HG03565 (cell line): ENCODE measurements around the gene IGF1R.
"Not testable (repeated sequence)": the region's sequence is repeated elsewhere in the genome, so short reads cannot be mapped to it uniquely, and the experiment has no call there.

Experiments
- ATAC-seq: cut with Tn5 transposase; IDR thresholded peaks from one replicate; pipeline ENCODE4 v1.9.1; 2021; ENCODE audit warnings: mild to moderate bottlenecking, moderate library complexity; ENCODE audit not compliant: unreplicated experiment

Gene IGF1R

GRCh38 chr15:98953968-98954367, 305.6 kb downstream of the IGF1R start:
- no peak for ATAC-seq

- no peak for ATAC-seq
Observed at GRCh38 chr15:98954411-98954810, 306.1 kb downstream of the IGF1R start.

- ATAC-seq, result no peak
Observed at GRCh38 chr15:98955331-98955730, 307.0 kb downstream of the IGF1R start.

GRCh38 chr15:98955961-98956723, 307.8 kb downstream of the IGF1R start:
- ATAC-seq, result no peak

GRCh38 chr15:98956796-98957553, 308.6 kb downstream of the IGF1R start:
- ATAC-seq, result no peak

GRCh38 chr15:98957655-98958054, 309.3 kb downstream of the IGF1R start:
- no peak for ATAC-seq

GRCh38 chr15:98958076-98958475, 309.7 kb downstream of the IGF1R start:
- no peak for ATAC-seq

GRCh38 chr15:98958918-98959639, 310.7 kb downstream of the IGF1R start:
- ATAC-seq, result no peak

- no peak for ATAC-seq
Observed at GRCh38 chr15:98959640-98960007, 311.3 kb downstream of the IGF1R start.

- no peak for ATAC-seq
Observed at GRCh38 chr15:98960555-98961050, 312.3 kb downstream of the IGF1R start.

GRCh38 chr15:98963444-98963843, 315.1 kb downstream of the IGF1R start:
- ATAC-seq, result no peak

GRCh38 chr15:98964466-98965133, 316.3 kb downstream of the IGF1R start:
- ATAC-seq, result no peak

- not testable (repeated sequence) for ATAC-seq
Observed at GRCh38 chr15:98965134-98965491, 316.8 kb downstream of the IGF1R start.

GRCh38 chr15:98965597-98965996, 317.3 kb downstream of the IGF1R start:
- no peak for ATAC-seq

GRCh38 chr15:98966091-98966787, 317.9 kb downstream of the IGF1R start:
- ATAC-seq, result no peak

- ATAC-seq, result no peak
Observed at GRCh38 chr15:98967096-98967495, 318.8 kb downstream of the IGF1R start.

- no peak for ATAC-seq
Observed at GRCh38 chr15:98967916-98968315, 319.6 kb downstream of the IGF1R start.

- ATAC-seq, result no peak
Observed at GRCh38 chr15:98968576-98968975, 320.2 kb downstream of the IGF1R start.

GRCh38 chr15:98969126-98969735, 320.9 kb downstream of the IGF1R start:
- ATAC-seq, result no peak

GRCh38 chr15:98970799-98971198, 322.5 kb downstream of the IGF1R start:
- no peak for ATAC-seq
